Measurements from ENCODE around the gene NDST4. TPM values are rescaled to one million over a fixed set of nuclear protein-coding genes. Genes with fewer than 3 reads are reported as not detected.

Gene NDST4
- total and polyA plus RNA-seq, 7 donors: not detected

DNA sequence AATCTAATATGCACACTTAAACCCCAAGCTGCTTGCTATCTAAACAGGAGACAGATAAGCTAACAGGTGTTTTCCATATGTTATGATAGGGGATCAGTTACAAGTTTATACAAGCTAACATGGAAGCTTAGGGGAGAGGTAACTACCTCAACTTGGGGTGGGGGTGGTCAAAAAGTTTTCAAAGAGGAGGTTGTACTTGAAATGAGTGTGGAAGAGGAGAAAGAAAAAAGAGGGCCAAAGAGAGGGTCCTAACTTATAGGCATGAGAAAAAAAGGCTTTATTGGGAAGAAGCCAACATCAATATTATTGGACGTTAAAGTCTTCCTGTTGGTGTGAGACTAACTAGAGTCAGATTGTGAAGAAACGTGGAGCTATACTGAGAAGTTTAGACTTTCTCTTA lies 205.9 kb downstream of the NDST4 start:
- intact Hi-C loops (cut with DNase I): no loop called here
- no peak for DNase-seq
- ATAC-seq: no peak
- Histone ChIP-seq H3K27me3 (ENCODE audit: insufficient read depth in 3 of 3, low read length in 2 of 3) (no peaks in the 10 kb centered on the region), H3K4me3 (no peak overlapping the region), H3K4me1 (no peaks in the 10 kb centered on the region), H3K27ac (no peak overlapping the region), H3K9me3 (no peaks in the 10 kb centered on the region), H3K36me3 (ENCODE audit: insufficient read depth in 1 of 2, low read depth in 1 of 2) (no peaks in the 10 kb centered on the region)
- 15 to 29% (median 27%) methylated on average over 2 of the region's 2 CpGs for WGBS, 3 donors
- TF ChIP-seq, protein P1, sequence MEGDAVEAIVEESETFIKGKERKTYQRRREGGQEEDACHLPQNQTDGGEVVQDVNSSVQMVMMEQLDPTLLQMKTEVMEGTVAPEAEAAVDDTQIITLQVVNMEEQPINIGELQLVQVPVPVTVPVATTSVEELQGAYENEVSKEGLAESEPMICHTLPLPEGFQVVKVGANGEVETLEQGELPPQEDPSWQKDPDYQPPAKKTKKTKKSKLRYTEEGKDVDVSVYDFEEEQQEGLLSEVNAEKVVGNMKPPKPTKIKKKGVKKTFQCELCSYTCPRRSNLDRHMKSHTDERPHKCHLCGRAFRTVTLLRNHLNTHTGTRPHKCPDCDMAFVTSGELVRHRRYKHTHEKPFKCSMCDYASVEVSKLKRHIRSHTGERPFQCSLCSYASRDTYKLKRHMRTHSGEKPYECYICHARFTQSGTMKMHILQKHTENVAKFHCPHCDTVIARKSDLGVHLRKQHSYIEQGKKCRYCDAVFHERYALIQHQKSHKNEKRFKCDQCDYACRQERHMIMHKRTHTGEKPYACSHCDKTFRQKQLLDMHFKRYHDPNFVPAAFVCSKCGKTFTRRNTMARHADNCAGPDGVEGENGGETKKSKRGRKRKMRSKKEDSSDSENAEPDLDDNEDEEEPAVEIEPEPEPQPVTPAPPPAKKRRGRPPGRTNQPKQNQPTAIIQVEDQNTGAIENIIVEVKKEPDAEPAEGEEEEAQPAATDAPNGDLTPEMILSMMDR (IDR thresholded peaks at IDR 0.05): no peak

DNA sequence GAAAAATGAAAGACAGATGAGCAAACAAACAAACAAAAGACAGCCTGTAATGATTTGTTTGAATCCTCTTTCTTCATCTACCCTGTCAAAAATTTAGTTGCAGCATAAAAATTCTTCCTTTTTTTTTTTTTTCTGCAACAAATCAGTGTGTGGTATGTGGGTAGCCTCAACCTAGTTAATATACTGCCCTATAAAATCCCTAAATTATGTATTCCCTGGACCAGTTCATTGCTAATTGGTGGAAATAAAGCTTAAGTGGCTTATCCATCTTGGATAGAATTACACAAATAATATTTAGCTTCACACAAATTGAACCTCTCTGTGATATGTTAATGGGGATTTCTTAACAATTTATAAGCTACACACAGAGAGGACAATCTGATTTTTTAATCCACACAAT lies 208.4 kb downstream of the NDST4 start:
- no peak overlapping the region for H3K4me3 ChIP-seq
- H3K36me3 ChIP-seq (ENCODE audit: insufficient read depth in 1 of 2, low read depth in 1 of 2): no peaks in the 10 kb centered on the region
- H3K27me3 ChIP-seq (ENCODE audit: insufficient read depth in 3 of 3, low read length in 2 of 3): no peaks in the 10 kb centered on the region
- H3K27ac ChIP-seq: no peak overlapping the region
- H3K4me1 ChIP-seq: no peaks in the 10 kb centered on the region
- no peaks in the 10 kb centered on the region for H3K9me3 ChIP-seq
- no peak for ATAC-seq
- intact Hi-C loops (cut with DNase I): no loop called here
- no peak for DNase-seq
- TF ChIP-seq, protein P1 (IDR thresholded peaks at IDR 0.05): no peak

DNA sequence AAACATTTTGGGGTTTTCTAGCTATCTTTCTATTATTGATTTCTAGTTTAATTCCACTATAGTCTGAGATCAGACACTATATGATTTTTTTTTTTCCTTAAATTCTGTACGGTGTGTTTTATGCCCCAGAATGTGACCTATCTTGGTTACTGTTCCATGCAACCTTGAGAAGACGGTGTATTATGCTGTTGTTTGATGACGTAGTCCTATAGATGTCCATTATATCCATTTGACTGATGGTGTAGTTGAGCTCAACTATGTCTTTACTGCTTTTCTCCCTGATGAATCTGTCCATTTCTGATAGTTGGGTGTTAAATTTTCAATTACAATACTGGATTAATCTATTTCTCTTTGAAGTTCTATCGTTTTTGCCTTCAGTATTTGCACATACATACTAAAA lies 212.5 kb downstream of the NDST4 start:
- Histone ChIP-seq H3K27me3 (ENCODE audit: insufficient read depth in 3 of 3, low read length in 2 of 3) (no peaks in the 10 kb centered on the region), H3K9me3 (no peaks in the 10 kb centered on the region), H3K4me1 (no peaks in the 10 kb centered on the region), H3K4me3 (no peak overlapping the region), H3K36me3 (ENCODE audit: insufficient read depth in 1 of 2, low read depth in 1 of 2) (no peaks in the 10 kb centered on the region), H3K27ac (no peak overlapping the region)
- 80 to 83% (median 82%) methylated on average over 4 of the region's 4 CpGs for WGBS, 3 donors
- ATAC-seq (no peak), DNase-seq (no peak)
- intact Hi-C loops (cut with DNase I): no loop called here
- TF ChIP-seq, protein P1 (IDR thresholded peaks at IDR 0.05): no peak

DNA sequence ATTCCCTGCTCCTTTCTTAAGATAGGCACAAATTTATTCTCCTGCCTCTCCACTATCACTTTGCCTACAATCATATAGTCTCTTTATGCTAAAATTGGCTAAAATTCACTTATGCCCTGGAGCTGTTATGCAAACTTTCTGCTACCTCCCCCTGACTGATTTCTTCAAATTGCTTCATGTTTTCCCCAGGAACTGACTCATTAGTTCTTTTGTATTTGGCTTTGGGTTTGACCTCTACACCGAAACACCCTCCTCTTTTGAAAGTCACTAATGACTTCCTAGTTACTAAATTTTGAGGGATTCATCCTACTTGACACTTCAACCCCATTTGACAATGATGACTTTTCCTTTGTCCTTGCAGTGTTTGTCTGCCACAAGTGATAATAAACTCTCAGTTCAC lies 222.6 kb downstream of the NDST4 start:
- ATAC-seq (no peak), DNase-seq (no peak)
- TF ChIP-seq, protein P1 (IDR thresholded peaks at IDR 0.05): no peak
- H3K4me3 ChIP-seq: no peak overlapping the region
- no peaks in the 10 kb centered on the region for H3K4me1 ChIP-seq
- no peak overlapping the region for H3K27ac ChIP-seq
- 64 to 81% (median 71%) methylated on average over 1 of the region's 1 CpG for WGBS, 3 donors
- intact Hi-C loops (cut with DNase I): no loop called here
- no peaks in the 10 kb centered on the region for H3K27me3 ChIP-seq (ENCODE audit: insufficient read depth in 3 of 3, low read length in 2 of 3)
- no peaks in the 10 kb centered on the region for H3K9me3 ChIP-seq
- H3K36me3 ChIP-seq (ENCODE audit: insufficient read depth in 1 of 2, low read depth in 1 of 2): no peaks in the 10 kb centered on the region

DNA sequence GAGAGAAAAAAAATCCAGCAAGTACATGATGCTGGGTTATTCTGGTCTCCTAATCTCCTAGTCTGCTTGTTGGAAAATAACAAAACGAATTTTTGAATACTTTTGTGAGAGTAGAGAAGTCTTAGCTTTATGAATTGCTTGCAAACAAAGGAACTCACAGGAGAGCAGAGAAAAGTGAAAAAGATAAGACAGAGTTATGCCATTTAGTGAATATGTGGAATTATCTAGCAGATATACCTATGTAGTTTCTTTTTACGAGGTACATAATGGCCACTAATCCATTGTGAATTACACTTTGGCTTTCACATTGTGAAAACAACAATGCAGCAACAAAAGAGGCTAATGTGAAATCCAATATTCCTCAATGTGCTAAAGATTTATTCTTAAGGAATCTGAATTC lies 226.7 kb downstream of the NDST4 start:
- Histone ChIP-seq H3K27me3 (ENCODE audit: insufficient read depth in 3 of 3, low read length in 2 of 3) (no peaks in the 10 kb centered on the region), H3K27ac (no peak overlapping the region), H3K36me3 (ENCODE audit: insufficient read depth in 1 of 2, low read depth in 1 of 2) (no peaks in the 10 kb centered on the region), H3K4me3 (no peak overlapping the region), H3K4me1 (no peaks in the 10 kb centered on the region), H3K9me3 (no peaks in the 10 kb centered on the region)
- DNase-seq (no peak), ATAC-seq (no peak)
- TF ChIP-seq, protein P1 (IDR thresholded peaks at IDR 0.05): no peak
- intact Hi-C loops (cut with DNase I): no loop called here
- WGBS, 3 donors: 77 to 83% (median 80%) methylated on average over 2 of the region's 2 CpGs
